Upper lobe of left lung (tissue), 4 donors: ENCODE data around the gene USP47.

ENCODE experiments used
- EP300 ChIP-seq, 4 donors: sonication (generic); formaldehyde crosslinking; IDR thresholded peaks; one replicate each; pipeline ENCODE4 v1.5.1; 2017; ENCODE audit warnings: antibody characterized with exemption in 4 of 4, control low read depth in 2 of 4
- POLR2A ChIP-seq, 4 donors: fragments of 450-650 bp; IDR thresholded peaks; one replicate each; pipeline ENCODE4 v1.5.1; 2016 to 2017; ENCODE audit warnings: antibody characterized with exemption in 4 of 4, mild to moderate bottlenecking in 2 of 4
- POLR2AphosphoS5 ChIP-seq, 2 donors: sonication (generic); formaldehyde crosslinking; IDR thresholded peaks; one replicate each; pipeline ENCODE4 v1.5.1; 2017; ENCODE audit warnings: antibody characterized with exemption in 2 of 2
- TF ChIP-seq, protein P1 (sequence below), 6 experiments: fragments of 450-650 bp in 4 of 6; fragments of 200-600 bp in 2 of 6; sonication (generic) in 2 of 6; IDR thresholded peaks; one replicate each; pipeline ENCODE4 v1.5.1; 2016 to 2019; ENCODE audit warnings: antibody characterized with exemption in 6 of 6

- TF ChIP-seq, protein P1, sequence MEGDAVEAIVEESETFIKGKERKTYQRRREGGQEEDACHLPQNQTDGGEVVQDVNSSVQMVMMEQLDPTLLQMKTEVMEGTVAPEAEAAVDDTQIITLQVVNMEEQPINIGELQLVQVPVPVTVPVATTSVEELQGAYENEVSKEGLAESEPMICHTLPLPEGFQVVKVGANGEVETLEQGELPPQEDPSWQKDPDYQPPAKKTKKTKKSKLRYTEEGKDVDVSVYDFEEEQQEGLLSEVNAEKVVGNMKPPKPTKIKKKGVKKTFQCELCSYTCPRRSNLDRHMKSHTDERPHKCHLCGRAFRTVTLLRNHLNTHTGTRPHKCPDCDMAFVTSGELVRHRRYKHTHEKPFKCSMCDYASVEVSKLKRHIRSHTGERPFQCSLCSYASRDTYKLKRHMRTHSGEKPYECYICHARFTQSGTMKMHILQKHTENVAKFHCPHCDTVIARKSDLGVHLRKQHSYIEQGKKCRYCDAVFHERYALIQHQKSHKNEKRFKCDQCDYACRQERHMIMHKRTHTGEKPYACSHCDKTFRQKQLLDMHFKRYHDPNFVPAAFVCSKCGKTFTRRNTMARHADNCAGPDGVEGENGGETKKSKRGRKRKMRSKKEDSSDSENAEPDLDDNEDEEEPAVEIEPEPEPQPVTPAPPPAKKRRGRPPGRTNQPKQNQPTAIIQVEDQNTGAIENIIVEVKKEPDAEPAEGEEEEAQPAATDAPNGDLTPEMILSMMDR (IDR thresholded peaks at IDR 0.05) = no peak
- TF ChIP-seq EP300 (IDR thresholded peaks at IDR 0.05) (no peak), POLR2A (IDR thresholded peaks at IDR 0.05) (no peak), POLR2AphosphoS5 (IDR thresholded peaks at IDR 0.05) (no peak)
Measured at GRCh38 chr11:11793073-11793472, 48.7 kb upstream of the USP47 start.
